Natural killer cell (primary cell): ENCODE data around the gene IQSEC2. TPM values are rescaled to one million over a fixed set of nuclear protein-coding genes. Genes with fewer than 3 reads are reported as not detected.

Experiments
- ATAC-seq, 3 donors: fragments of 150-1000 bp in 2 of 3; fragments of 200-7000 bp in 1 of 3; cut with Tn5 transposase; 1 replicate in 1 of 3; 2 replicates in 2 of 3; pipeline ENCODE4 v1.10.0; 2021; ENCODE audit warnings: mild to moderate bottlenecking in 2 of 3, moderate library complexity in 2 of 3
- DNase-seq, 2 donors: peaks; one replicate each; pipeline versions ENCODE4 v3.0.0 to v3.0.0-alpha.2; 2013 to 2021; ENCODE audit warnings: mixed read lengths in 1 of 2
- H3K27ac ChIP-seq: one replicate; pipeline ENCODE4 v1.5.1; 2013; ENCODE audit warnings: mild to moderate bottlenecking, low read length
- H3K27me3 ChIP-seq: one replicate; pipeline ENCODE4 v1.6.1; 2013; ENCODE audit warnings: low read length; ENCODE audit not compliant: control insufficient read depth, insufficient read depth
- H3K36me3 ChIP-seq: one replicate; pipeline ENCODE4 v1.6.1; 2013; ENCODE audit warnings: low read length; ENCODE audit not compliant: control insufficient read depth, insufficient read depth
- H3K4me1 ChIP-seq: one replicate; pipeline ENCODE4 v1.6.1; 2013; ENCODE audit warnings: low read length; ENCODE audit not compliant: control insufficient read depth, insufficient read depth
- H3K4me3 ChIP-seq: one replicate; pipeline ENCODE4 v1.5.1; 2013; ENCODE audit warnings: low read length
- H3K9me3 ChIP-seq: one replicate; pipeline ENCODE4 v1.6.1; 2013; ENCODE audit warnings: low read length; ENCODE audit not compliant: control insufficient read depth, insufficient read depth
- H3K27ac Mint-ChIP-seq, 2 donors: one replicate each; pipeline ENCODE4 v1.8.0; 2022; ENCODE audit warnings: mild to moderate bottlenecking in 2 of 2, mixed read lengths in 2 of 2, moderate library complexity in 1 of 2
- H3K27me3 Mint-ChIP-seq, 2 donors: one replicate each; pipeline ENCODE4 v1.8.0; 2022; ENCODE audit warnings: low read depth in 2 of 2, mixed read lengths in 2 of 2
- H3K36me3 Mint-ChIP-seq: one replicate; pipeline ENCODE4 v1.8.0; 2022; ENCODE audit warnings: mixed read lengths
- H3K4me1 Mint-ChIP-seq, 2 donors: one replicate each; pipeline ENCODE4 v1.8.0; 2022; ENCODE audit warnings: mixed read lengths in 2 of 2
- H3K4me3 Mint-ChIP-seq: one replicate; pipeline ENCODE4 v1.8.0; 2022; ENCODE audit warnings: mild to moderate bottlenecking, moderate library complexity, mixed read lengths
- H3K9me3 Mint-ChIP-seq, 2 donors: one replicate each; pipeline ENCODE4 v1.8.0; 2022; ENCODE audit warnings: mixed read lengths in 2 of 2
- WGBS: methylation state at CpG from one replicate; pipeline ENCODE4 v1.1.7; 2013; ENCODE audit warnings: missing lambda C conversion rate; ENCODE audit not compliant: insufficient coverage; 5-methylcytosine and 5-hydroxymethylcytosine counted together
- intact Hi-C: fragments of 100-400 bp; cut with micrococcal nuclease; formaldehyde crosslinking; loops from one replicate; pipeline ENCODE4 v1.14.2; 2022
- total RNA-seq, 4 donors: library from RNA; stranded (reverse); fragments of 120-200 nt in 1 of 4; gene quantifications; one replicate each; pipeline versions ENCODE4 v1.2.3 to v1.2.4, GENCODE V29; 2013 to 2022
- TF ChIP-seq, protein P1 (sequence below): fragments of 200-600 bp; IDR thresholded peaks from one replicate; pipeline ENCODE4 v1.8.0; 2022; ENCODE audit warnings: antibody characterized with exemption

IQSEC2 gene
- total RNA-seq, 3 donors from 2014 or later (not counting 1 experiment from before 2014, with no cell fraction given), result 3.5 to 3.9 (median 3.7) TPM

DNA sequence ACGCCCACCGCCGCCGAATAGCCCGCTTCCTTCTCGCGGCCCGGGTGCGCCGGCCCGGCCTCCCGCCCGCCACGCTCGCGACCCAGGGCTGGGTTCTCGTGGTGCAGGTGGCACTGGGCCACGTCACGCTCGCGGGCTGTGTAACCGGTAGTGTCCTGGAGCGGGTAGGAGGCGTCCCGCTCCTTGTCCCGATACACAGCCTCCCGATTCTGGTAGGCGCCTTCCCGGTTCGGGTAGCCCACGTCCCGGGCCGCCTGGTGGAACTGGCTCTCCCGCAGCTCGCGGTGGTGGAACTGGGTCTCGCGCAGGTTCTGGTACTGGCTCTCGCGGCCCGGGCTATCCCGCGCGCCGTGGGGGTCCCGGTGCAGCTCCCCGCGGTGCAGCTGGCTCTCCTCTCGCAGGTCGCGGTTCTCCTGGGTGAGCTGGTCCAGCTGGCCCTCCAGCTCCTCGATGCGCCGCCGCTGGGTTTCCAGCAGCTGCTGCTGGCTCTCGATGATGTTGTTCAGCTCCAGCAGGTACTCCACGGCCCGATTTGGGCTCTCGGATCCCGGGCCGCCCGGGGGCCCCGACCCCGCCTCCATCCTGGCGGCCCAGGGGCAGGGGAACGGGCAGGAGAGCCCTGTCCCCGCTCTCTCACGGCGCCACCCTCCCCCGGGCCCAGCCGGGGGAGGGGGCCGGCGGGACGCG is 39.3 kb upstream of the IQSEC2 start:
- peak in 2 of 3 donors; percentile 39 to 58 for ATAC-seq
- no peak overlapping the region for H3K27ac Mint-ChIP-seq
- H3K9me3 ChIP-seq, result no peaks in the 10 kb centered on the region
- peaks cover 14 to 24% of the 10 kb centered on the region in 2 donors for H3K4me1 Mint-ChIP-seq
- peaks cover 15% of the 10 kb centered on the region for H3K27me3 ChIP-seq
- DNase-seq, result peak; percentile 17 to 38
- H3K36me3 ChIP-seq, result no peaks in the 10 kb centered on the region
- no peaks in the 10 kb centered on the region for H3K9me3 Mint-ChIP-seq
- TF ChIP-seq, protein P1, sequence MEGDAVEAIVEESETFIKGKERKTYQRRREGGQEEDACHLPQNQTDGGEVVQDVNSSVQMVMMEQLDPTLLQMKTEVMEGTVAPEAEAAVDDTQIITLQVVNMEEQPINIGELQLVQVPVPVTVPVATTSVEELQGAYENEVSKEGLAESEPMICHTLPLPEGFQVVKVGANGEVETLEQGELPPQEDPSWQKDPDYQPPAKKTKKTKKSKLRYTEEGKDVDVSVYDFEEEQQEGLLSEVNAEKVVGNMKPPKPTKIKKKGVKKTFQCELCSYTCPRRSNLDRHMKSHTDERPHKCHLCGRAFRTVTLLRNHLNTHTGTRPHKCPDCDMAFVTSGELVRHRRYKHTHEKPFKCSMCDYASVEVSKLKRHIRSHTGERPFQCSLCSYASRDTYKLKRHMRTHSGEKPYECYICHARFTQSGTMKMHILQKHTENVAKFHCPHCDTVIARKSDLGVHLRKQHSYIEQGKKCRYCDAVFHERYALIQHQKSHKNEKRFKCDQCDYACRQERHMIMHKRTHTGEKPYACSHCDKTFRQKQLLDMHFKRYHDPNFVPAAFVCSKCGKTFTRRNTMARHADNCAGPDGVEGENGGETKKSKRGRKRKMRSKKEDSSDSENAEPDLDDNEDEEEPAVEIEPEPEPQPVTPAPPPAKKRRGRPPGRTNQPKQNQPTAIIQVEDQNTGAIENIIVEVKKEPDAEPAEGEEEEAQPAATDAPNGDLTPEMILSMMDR, result no peak
- H3K36me3 Mint-ChIP-seq, result no peaks in the 10 kb centered on the region
- under 1% methylated on average over 75 of the region's 75 CpGs for WGBS
- intact Hi-C loops, result no loop called here
- peaks cover 21% of the 10 kb centered on the region for H3K4me1 ChIP-seq
- H3K4me3 ChIP-seq, result peak overlapping the region; percentile 45
- peaks cover 29 to 59% of the 10 kb centered on the region in 2 donors for H3K27me3 Mint-ChIP-seq
- H3K4me3 Mint-ChIP-seq, result peak overlapping the region; percentile 67
- H3K27ac ChIP-seq, result no peak overlapping the region

DNA sequence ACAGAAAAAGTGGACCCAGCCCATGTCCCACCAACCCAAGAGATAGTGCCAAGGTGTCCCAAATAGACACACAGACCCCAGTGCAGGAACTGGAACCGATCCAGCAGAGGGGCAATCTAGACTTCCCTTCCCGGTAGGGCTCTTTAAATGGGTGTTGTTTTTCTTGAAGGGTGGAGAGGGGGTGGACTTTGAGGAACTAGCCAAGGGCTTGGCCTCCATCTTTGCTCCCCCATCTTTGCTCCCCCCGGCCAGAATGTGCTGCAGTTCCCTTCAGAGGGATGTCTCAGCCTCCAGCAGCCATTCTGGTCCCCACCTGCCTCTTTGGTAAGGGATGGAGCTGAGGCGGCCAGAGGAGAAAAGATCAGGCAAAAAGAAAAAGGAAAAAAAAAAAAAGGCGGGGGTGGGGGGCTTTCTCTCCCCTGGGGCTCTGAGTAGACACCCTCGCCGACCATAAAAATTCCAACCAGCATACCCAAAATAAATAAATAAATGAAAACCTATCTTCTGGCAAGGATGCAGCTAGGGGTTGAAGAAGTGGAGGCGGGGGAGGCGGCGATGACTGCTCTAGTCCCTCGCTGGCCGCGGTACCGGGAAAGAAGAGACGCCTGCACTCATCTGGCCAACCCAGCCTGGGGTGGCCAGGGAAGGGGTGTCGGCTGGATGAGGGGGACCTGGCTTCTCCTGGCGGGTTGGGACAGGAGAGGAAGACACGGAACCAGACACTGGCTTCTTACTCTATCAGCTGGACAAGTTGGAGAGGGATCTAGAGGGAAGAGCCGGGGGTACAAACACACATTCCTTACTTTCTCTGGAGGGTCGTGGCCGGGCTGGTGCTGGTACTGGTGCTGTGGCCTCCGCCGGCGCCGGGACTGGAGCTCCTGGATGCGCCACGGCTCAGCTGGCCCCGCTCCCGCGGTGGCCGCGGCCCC is 38.5 kb upstream of the IQSEC2 start:
- Mint-ChIP-seq H3K27ac (peak overlapping the region in 1 of 2 donors; percentile 69), H3K27me3 (peaks cover 29 to 53% of the 10 kb centered on the region in 2 donors)

DNA sequence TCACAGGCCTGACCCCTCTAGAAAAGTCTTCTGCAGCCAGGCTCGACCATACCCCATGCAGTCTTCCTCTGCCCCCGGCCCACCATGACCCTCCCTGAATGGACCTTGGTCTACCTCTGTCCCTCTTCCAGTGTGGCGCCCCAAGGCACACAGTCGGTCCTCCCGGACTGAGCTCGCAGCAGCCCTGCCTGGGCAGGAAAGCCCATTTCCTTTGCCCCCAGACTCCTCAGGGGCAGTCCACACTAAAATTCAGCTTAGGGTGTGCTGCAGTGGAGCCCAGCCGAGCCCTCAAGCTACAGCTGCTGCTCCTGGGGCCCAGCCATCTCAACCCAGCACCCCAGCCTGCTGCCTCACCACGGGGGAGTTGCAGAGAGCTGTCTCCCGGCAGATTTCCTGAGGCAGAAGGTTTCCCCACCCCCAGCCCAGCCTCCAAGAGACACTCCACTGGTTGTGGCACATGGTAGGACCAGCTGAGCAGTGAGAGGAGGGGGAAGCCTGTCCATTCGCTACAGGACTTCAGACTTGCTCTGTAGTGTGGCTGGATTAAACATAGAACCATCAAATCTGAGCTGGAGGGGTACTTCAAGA is 37.5 kb upstream of the IQSEC2 start:
- no peak for DNase-seq
- peaks cover 14 to 24% of the 10 kb centered on the region in 2 donors for H3K4me1 Mint-ChIP-seq
- peaks cover 21% of the 10 kb centered on the region for H3K4me1 ChIP-seq
- no peaks in the 10 kb centered on the region for H3K9me3 ChIP-seq
- H3K4me3 ChIP-seq, result no peak overlapping the region
- ATAC-seq, result no peak
- TF ChIP-seq, protein P1, result no peak
- H3K36me3 Mint-ChIP-seq, result no peaks in the 10 kb centered on the region
- peaks cover 15% of the 10 kb centered on the region for H3K27me3 ChIP-seq
- H3K4me3 Mint-ChIP-seq, result no peak overlapping the region
- H3K27me3 Mint-ChIP-seq, result peaks cover 24 to 50% of the 10 kb centered on the region in 2 donors
- 79% methylated on average over 9 of the region's 10 CpGs for WGBS
- intact Hi-C loops, result no loop called here
- no peak overlapping the region for H3K27ac Mint-ChIP-seq
- no peaks in the 10 kb centered on the region for H3K9me3 Mint-ChIP-seq
- H3K27ac ChIP-seq, result no peak overlapping the region
- no peaks in the 10 kb centered on the region for H3K36me3 ChIP-seq

More for the DNA sequence above, 38.5 kb upstream of the IQSEC2 start:
- H3K4me1 ChIP-seq, result peaks cover 21% of the 10 kb centered on the region
- no peaks in the 10 kb centered on the region for H3K36me3 Mint-ChIP-seq
- H3K9me3 Mint-ChIP-seq, result no peaks in the 10 kb centered on the region
- no peaks in the 10 kb centered on the region for H3K36me3 ChIP-seq
- TF ChIP-seq, protein P1, result no peak
- no peak for ATAC-seq
- peak overlapping the region; percentile 89 for H3K4me3 Mint-ChIP-seq
- intact Hi-C loops, result no loop called here
- DNase-seq, result peak in 1 of 2 donors; percentile 7
- H3K9me3 ChIP-seq, result no peaks in the 10 kb centered on the region
- H3K27me3 ChIP-seq, result peaks cover 15% of the 10 kb centered on the region
- H3K4me3 ChIP-seq, result peak overlapping the region; percentile 16
- 2% methylated on average over 26 of the region's 32 CpGs for WGBS
- peaks cover 14 to 24% of the 10 kb centered on the region in 2 donors for H3K4me1 Mint-ChIP-seq
- no peak overlapping the region for H3K27ac ChIP-seq
